Kidney (tissue), 14 donors: ENCODE measurements around the gene NR3C1. TPM values are rescaled to one million over a fixed set of nuclear protein-coding genes. Genes with fewer than 3 reads are reported as not detected.

Source experiments
- DNase-seq, 5 donors: peaks; one replicate each; pipeline ENCODE4 v3.0.0-alpha.2; 2013 to 2020
- FAIRE-seq: peaks from 2 replicates; lab custom pipeline; 2012; peaks lifted over from hg19 to GRCh38; lab: Jason Lieb, UNC
- H3K27ac ChIP-seq, 2 donors: one replicate each; pipeline ENCODE4 v1.7.0; 2013; ENCODE audit warnings: low read depth in 2 of 2, low read length in 2 of 2, inconsistent platforms in 1 of 2
- H3K27me3 ChIP-seq: one replicate; pipeline ENCODE4 v1.7.1; 2013; ENCODE audit warnings: low read length, inconsistent platforms; ENCODE audit not compliant: control insufficient read depth, insufficient read depth
- H3K36me3 ChIP-seq, 3 donors: one replicate each; pipeline versions ENCODE4 v1.7.0 to v1.7.1; 2013; ENCODE audit warnings: low read length in 3 of 3, control low read depth in 1 of 3, inconsistent platforms in 1 of 3; ENCODE audit not compliant: insufficient read depth in 3 of 3, control insufficient read depth in 2 of 3
- H3K4me1 ChIP-seq, 3 donors: one replicate each; pipeline versions ENCODE4 v1.7.0 to v1.7.1; 2013; ENCODE audit warnings: low read length in 3 of 3, inconsistent platforms in 1 of 3, low read depth in 1 of 3; ENCODE audit not compliant: control insufficient read depth in 2 of 3, insufficient read depth in 2 of 3
- H3K4me3 ChIP-seq, 3 donors: one replicate each; pipeline versions ENCODE4 v1.7.0 to v1.8.1; 2013; ENCODE audit warnings: low read length in 3 of 3, control low read depth in 1 of 3, inconsistent platforms in 1 of 3
- H3K9ac ChIP-seq, 3 donors: one replicate each; pipeline versions ENCODE4 v1.7.0 to v1.7.1; 2013; ENCODE audit warnings: low read length in 3 of 3, control low read depth in 1 of 3, inconsistent platforms in 1 of 3
- H3K9me3 ChIP-seq, 3 donors: one replicate each; pipeline versions ENCODE4 v1.7.0 to v1.7.1; 2013; ENCODE audit warnings: low read length in 3 of 3, control low read depth in 1 of 3, inconsistent platforms in 1 of 3; ENCODE audit not compliant: control insufficient read depth in 2 of 3, insufficient read depth in 1 of 3
- CTCF ChIP-seq: IDR thresholded peaks from 3 replicates; pipeline ENCODE4 v1.5.1; 2012; ENCODE audit warnings: mild to moderate bottlenecking, moderate library complexity, borderline replicate concordance; ENCODE audit not compliant: insufficient read depth; ENCODE audit errors: extremely low read depth
- intact Hi-C: fragments of 100-400 bp; cut with DNase I; formaldehyde crosslinking; loops from one replicate; pipeline ENCODE4 v1.11.1; 2022
- polyA plus RNA-seq: library from polyadenylated mRNA; stranded (reverse); fragments of 350-450 nt; fragmentation: Illumina TruSeq; extraction: RNeasy Lipid Tissue Mini Kit (QIAGEN cat#74804); gene quantifications from one replicate; pipeline ENCODE4 v1.2.3, GENCODE V29; 2014; ENCODE audit warnings: low read depth, low replicate concordance; ENCODE audit not compliant: insufficient read depth
- total RNA-seq: library from RNA; stranded (reverse); fragmentation: NEBNext Ultra II Directional; extraction: Animal tissue kit (Norgen Biotek cat#: 25700); gene quantifications from one replicate; pipeline ENCODE4 v1.2.1, GENCODE V29; 2021
- donor health status: control.
- donor health status: control.
- donor health status: control.
- donor health status: control.
- donor health status: control.
- donor health status: DM: yes; HTN: yes; CAD: no.
- donor health status: Normal renal cell carcinoma (clear cell type).

Gene NR3C1
- total and polyA plus RNA-seq, 2 donors from 2014 or later: 23.4 to 69.0 TPM

GRCh38 chr5:143383988-143384387, 19.5 kb downstream of the NR3C1 start:
- TF ChIP-seq CTCF: no peak
- no peaks in the 10 kb centered on the region for H3K36me3 ChIP-seq
- peaks cover 0 to 20% (median 2%) of the 10 kb centered on the region in 3 donors for H3K9me3 ChIP-seq
- no peaks in the 10 kb centered on the region for H3K27me3 ChIP-seq
- H3K4me3 ChIP-seq: no peak overlapping the region
- no peak for DNase-seq
- FAIRE-seq: no peak
- peaks cover 0 to 4% (median 0%) of the 10 kb centered on the region in 3 donors for H3K4me1 ChIP-seq
- no peak overlapping the region for H3K27ac ChIP-seq
- intact Hi-C loops: no loop called here
- H3K9ac ChIP-seq: no peak overlapping the region

GRCh38 chr5:143379606-143380005, 23.9 kb downstream of the NR3C1 start:
- Histone ChIP-seq H3K9me3 (peaks cover 0 to 6% (median 2%) of the 10 kb centered on the region in 3 donors), H3K9ac (no peak overlapping the region), H3K27me3 (no peaks in the 10 kb centered on the region), H3K36me3 (no peaks in the 10 kb centered on the region), H3K4me3 (no peak overlapping the region), H3K27ac (no peak overlapping the region), H3K4me1 (peaks cover 0 to 4% (median 0%) of the 10 kb centered on the region in 3 donors)
- TF ChIP-seq CTCF: no peak
- no peak for FAIRE-seq
- DNase-seq: no peak
- intact Hi-C loops: no loop called here

- H3K9ac ChIP-seq: no peak overlapping the region
- H3K4me1 ChIP-seq: peaks cover 0 to 4% (median 0%) of the 10 kb centered on the region in 3 donors
- TF ChIP-seq CTCF: no peak
- FAIRE-seq (no peak), DNase-seq (no peak)
- no peak overlapping the region for H3K27ac ChIP-seq
- peaks cover 0 to 2% (median 0%) of the 10 kb centered on the region in 3 donors for H3K9me3 ChIP-seq
- intact Hi-C loops: no loop called here
- no peaks in the 10 kb centered on the region for H3K36me3 ChIP-seq
- no peaks in the 10 kb centered on the region for H3K27me3 ChIP-seq
- H3K4me3 ChIP-seq: no peak overlapping the region
Measured at GRCh38 chr5:143376911-143377813, 26.3 kb downstream of the NR3C1 start.
